Parathyroid adenoma (tissue), 2 donors: ENCODE measurements around the gene IFNLR1.

Experiments
- H2AFZ ChIP-seq: fragments of 300-600 bp; sonication (generic); one replicate; pipeline ENCODE4 v1.7.0; 2017; ENCODE audit warnings: antibody characterized with exemption, mild to moderate bottlenecking
- H3K27ac ChIP-seq: fragments of 300-600 bp; sonication (generic); one replicate; pipeline ENCODE4 v1.7.0; 2017
- H3K27me3 ChIP-seq: fragments of 300-600 bp; sonication (generic); one replicate; pipeline ENCODE4 v1.7.0; 2017; ENCODE audit warnings: low read length; ENCODE audit not compliant: control insufficient read depth, insufficient read depth
- H3K36me3 ChIP-seq: fragments of 300-600 bp; sonication (generic); one replicate; pipeline ENCODE4 v1.7.0; 2017; ENCODE audit warnings: low read length; ENCODE audit not compliant: control insufficient read depth, insufficient read depth
- H3K4me1 ChIP-seq: fragments of 300-600 bp; sonication (generic); one replicate; pipeline ENCODE4 v1.7.0; 2017; ENCODE audit warnings: control low read depth
- H3K4me2 ChIP-seq: fragments of 300-600 bp; sonication (generic); one replicate; pipeline ENCODE4 v1.7.0; 2017; ENCODE audit warnings: low read length
- H3K4me3 ChIP-seq: fragments of 300-600 bp; sonication (generic); one replicate; pipeline ENCODE4 v1.7.0; 2017; ENCODE audit warnings: low read depth, low read length
- H3K79me2 ChIP-seq: fragments of 300-600 bp; sonication (generic); one replicate; pipeline ENCODE4 v1.7.0; 2017; ENCODE audit warnings: control low read depth
- H3K9ac ChIP-seq: fragments of 300-600 bp; sonication (generic); one replicate; pipeline ENCODE4 v1.7.0; 2017; ENCODE audit warnings: mild to moderate bottlenecking
- H3K9me3 ChIP-seq: fragments of 300-600 bp; sonication (generic); one replicate; pipeline ENCODE4 v1.7.0; 2017; ENCODE audit warnings: low read length; ENCODE audit not compliant: control insufficient read depth
- TF ChIP-seq, protein P1 (sequence below): fragments of 300-600 bp; sonication (generic); IDR thresholded peaks from one replicate; pipeline ENCODE4 v1.7.0; 2017; ENCODE audit warnings: antibody characterized with exemption, mild to moderate bottlenecking
- donor health status: primary hyperparathyroidism.

IFNLR1 gene

DNA sequence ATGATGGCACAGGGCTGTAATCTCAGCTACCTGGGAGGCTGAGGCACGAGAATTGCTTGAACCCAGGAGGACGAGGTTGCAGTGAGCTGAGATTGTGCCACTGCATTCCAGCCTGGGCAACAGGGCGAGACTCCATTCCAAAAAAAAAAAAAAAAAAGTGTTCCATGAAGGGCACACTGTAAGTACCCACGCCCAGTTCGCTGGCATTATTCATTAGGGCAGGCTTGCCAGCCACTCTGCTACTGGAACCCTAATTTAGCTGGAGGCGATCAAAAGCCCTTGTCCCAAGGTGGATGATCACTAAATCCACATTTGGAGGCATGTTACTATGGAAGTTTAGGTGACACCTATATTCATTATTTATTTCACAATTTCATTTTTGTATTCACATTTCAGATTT is 5.0 kb downstream of the IFNLR1 start:
- no peaks in the 10 kb centered on the region for H3K27me3 ChIP-seq
- H3K36me3 ChIP-seq = no peaks in the 10 kb centered on the region
- H3K9ac ChIP-seq = no peak overlapping the region
- H3K4me3 ChIP-seq = no peak overlapping the region
- no peak overlapping the region for H3K4me2 ChIP-seq
- no peak overlapping the region for H3K27ac ChIP-seq
- H3K4me1 ChIP-seq = no peaks in the 10 kb centered on the region
- H3K79me2 ChIP-seq = no peaks in the 10 kb centered on the region
- H3K9me3 ChIP-seq = no peaks in the 10 kb centered on the region
- no peak overlapping the region for H2AFZ ChIP-seq
- TF ChIP-seq, protein P1, sequence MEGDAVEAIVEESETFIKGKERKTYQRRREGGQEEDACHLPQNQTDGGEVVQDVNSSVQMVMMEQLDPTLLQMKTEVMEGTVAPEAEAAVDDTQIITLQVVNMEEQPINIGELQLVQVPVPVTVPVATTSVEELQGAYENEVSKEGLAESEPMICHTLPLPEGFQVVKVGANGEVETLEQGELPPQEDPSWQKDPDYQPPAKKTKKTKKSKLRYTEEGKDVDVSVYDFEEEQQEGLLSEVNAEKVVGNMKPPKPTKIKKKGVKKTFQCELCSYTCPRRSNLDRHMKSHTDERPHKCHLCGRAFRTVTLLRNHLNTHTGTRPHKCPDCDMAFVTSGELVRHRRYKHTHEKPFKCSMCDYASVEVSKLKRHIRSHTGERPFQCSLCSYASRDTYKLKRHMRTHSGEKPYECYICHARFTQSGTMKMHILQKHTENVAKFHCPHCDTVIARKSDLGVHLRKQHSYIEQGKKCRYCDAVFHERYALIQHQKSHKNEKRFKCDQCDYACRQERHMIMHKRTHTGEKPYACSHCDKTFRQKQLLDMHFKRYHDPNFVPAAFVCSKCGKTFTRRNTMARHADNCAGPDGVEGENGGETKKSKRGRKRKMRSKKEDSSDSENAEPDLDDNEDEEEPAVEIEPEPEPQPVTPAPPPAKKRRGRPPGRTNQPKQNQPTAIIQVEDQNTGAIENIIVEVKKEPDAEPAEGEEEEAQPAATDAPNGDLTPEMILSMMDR = no peak

DNA sequence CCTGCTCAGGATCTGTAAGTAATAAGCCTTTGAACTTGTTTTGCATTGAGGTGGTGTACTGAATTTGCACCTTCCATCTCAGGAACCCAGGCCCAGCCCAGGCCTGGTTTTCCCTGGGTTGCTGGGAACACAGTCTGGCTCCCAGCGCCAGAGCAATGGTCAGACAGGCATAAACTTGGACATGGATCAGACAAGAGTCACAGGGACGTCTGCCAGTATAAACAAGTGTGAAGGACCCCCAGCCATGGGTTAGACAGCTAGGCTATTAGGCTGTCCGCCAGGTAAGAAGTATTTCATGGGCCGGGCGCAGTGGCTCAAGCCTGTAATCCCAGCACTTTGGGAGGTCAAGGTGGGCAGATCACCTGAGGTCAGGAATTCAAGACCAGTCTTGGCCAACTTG is 5.5 kb downstream of the IFNLR1 start:
- Histone ChIP-seq H3K79me2 (no peaks in the 10 kb centered on the region), H3K9me3 (no peaks in the 10 kb centered on the region), H3K4me2 (no peak overlapping the region), H3K4me3 (no peak overlapping the region), H3K4me1 (no peaks in the 10 kb centered on the region), H3K27me3 (no peaks in the 10 kb centered on the region), H3K27ac (no peak overlapping the region), H3K9ac (no peak overlapping the region), H2AFZ (no peak overlapping the region), H3K36me3 (no peaks in the 10 kb centered on the region)
- TF ChIP-seq, protein P1 = no peak

DNA sequence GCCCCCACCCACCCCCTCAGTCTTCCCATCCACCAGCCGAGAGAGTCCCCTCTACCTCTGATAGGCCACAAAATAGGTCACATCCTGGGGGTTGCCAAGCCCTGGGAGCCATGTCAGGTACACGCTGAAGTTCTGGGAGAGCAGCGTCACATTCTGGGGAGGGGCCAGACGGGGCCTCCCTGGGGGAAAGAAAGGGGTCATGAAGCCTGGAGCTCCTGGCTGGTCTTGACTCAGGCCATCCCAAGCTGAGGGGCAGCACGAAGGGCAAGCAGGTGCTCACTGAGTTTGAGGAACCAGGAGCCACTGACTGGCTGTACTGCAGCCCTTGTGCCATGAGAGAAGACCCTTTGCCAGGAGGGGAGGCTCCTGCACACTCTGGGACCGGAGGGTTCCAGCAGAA is 6.4 kb downstream of the IFNLR1 start:
- TF ChIP-seq, protein P1 = no peak
- Histone ChIP-seq H3K4me3 (no peak overlapping the region), H3K4me1 (no peaks in the 10 kb centered on the region), H3K36me3 (no peaks in the 10 kb centered on the region), H3K9ac (no peak overlapping the region), H3K27me3 (no peaks in the 10 kb centered on the region), H3K27ac (no peak overlapping the region), H3K9me3 (no peaks in the 10 kb centered on the region), H2AFZ (no peak overlapping the region), H3K79me2 (no peaks in the 10 kb centered on the region), H3K4me2 (no peak overlapping the region)

DNA sequence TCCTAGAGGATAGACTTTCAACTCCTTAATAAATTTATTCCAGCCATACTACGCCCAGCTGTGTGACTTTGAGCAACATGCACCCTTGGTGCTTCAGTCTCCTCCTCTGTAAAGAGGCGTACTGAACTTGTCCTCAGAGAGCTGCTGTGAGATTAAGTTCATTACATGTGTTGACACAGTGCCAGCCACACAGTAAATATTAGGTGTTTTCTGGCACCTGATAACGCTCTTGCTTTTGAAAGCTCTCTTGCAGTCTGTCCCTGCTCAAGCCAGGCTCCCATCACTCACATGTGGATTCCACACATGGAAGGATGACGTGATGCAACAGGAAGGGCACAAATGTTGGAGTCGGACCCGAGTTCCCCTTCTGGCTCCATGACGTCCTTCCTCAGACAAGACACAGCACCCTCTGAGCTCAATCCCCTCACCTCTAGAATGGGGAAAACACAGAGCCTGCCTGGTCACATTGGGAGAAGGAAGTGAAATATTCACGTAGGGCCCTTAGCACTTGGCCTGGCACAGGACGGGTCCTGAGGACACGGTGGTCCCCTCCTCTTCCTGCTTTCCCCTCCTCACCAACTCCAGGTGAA is 7.7 kb downstream of the IFNLR1 start:
- Histone ChIP-seq H3K36me3 (no peaks in the 10 kb centered on the region), H3K4me1 (no peaks in the 10 kb centered on the region), H3K9ac (no peak overlapping the region), H3K9me3 (no peaks in the 10 kb centered on the region), H3K4me2 (no peak overlapping the region), H2AFZ (no peak overlapping the region), H3K27ac (no peak overlapping the region), H3K79me2 (no peaks in the 10 kb centered on the region), H3K27me3 (no peaks in the 10 kb centered on the region), H3K4me3 (no peak overlapping the region)
- TF ChIP-seq, protein P1 = no peak

DNA sequence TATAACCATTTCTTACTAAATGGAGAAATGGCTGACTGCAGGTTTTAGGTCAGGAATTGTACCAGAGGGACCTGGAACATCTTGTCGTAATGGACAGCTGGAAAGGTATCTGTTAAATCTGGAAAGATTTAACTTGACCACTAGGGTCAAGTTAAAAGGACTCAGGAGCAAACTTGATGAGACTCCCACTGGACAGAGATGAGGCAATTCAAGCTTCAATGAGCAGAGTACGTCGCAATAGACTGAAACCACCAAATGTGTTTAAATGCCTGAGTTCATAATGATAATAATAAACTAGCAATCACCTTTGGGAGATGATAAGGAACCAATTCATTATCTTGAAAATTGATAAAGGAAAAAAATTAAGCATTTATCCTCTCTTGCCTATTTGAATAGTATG is 8.7 kb downstream of the IFNLR1 start:
- Histone ChIP-seq H3K9me3 (no peaks in the 10 kb centered on the region), H3K27ac (no peak overlapping the region), H3K9ac (no peak overlapping the region), H3K27me3 (no peaks in the 10 kb centered on the region), H2AFZ (no peak overlapping the region), H3K4me1 (no peaks in the 10 kb centered on the region), H3K36me3 (no peaks in the 10 kb centered on the region), H3K4me2 (no peak overlapping the region), H3K4me3 (no peak overlapping the region), H3K79me2 (no peaks in the 10 kb centered on the region)
- TF ChIP-seq, protein P1 = no peak
